OCI-LY1 (cell line): ENCODE data around the gene HOTAIR.

Experiments used
- H2AFZ ChIP-seq: fragments of 200-600 bp; sonication (generic), shearing (Covaris generic); 2 replicates; pipeline ENCODE4 v1.6.0; 2014; ENCODE audit warnings: antibody characterized with exemption, mild to moderate bottlenecking, low read length
- H3F3A ChIP-seq: fragments of 200-600 bp; sonication (generic), shearing (Covaris generic); 2 replicates; pipeline ENCODE4 v1.6.0; 2014; ENCODE audit warnings: mild to moderate bottlenecking, antibody characterized with exemption, low read length, moderate library complexity; ENCODE audit not compliant: insufficient read depth
- H3K27ac ChIP-seq: fragments of 200-600 bp; sonication (generic); 2 replicates; pipeline ENCODE4 v1.5.1; 2014; ENCODE audit warnings: low read length, mixed run types, mild to moderate bottlenecking, low read depth; ENCODE audit not compliant: poor library complexity, severe bottlenecking
- H3K27me3 ChIP-seq: fragments of 200-600 bp; sonication (generic); 2 replicates; pipeline ENCODE4 v1.6.0; 2014; ENCODE audit warnings: antibody characterized with exemption, mild to moderate bottlenecking, low read length, moderate library complexity; ENCODE audit not compliant: insufficient read depth
- H3K36me3 ChIP-seq: fragments of 200-600 bp; sonication (generic); 2 replicates; pipeline ENCODE4 v1.6.1; 2014; ENCODE audit warnings: mild to moderate bottlenecking, antibody characterized with exemption, low read length, moderate library complexity, mixed read lengths; ENCODE audit not compliant: insufficient read depth
- H3K4me1 ChIP-seq: fragments of 200-600 bp; sonication (generic); 2 replicates; pipeline ENCODE4 v1.5.1; 2014; ENCODE audit warnings: mild to moderate bottlenecking, low read length, moderate library complexity; ENCODE audit not compliant: insufficient read depth, severe bottlenecking
- H3K4me2 ChIP-seq: fragments of 200-600 bp; sonication (generic), shearing (Covaris generic); 2 replicates; pipeline ENCODE4 v1.6.1; 2014; ENCODE audit warnings: low read length
- H3K4me3 ChIP-seq: fragments of 200-600 bp; sonication (generic); 2 replicates; pipeline ENCODE4 v1.5.1; 2014; ENCODE audit warnings: low read length, low read depth, mild to moderate bottlenecking, mixed read lengths; ENCODE audit not compliant: poor library complexity, severe bottlenecking
- H3K79me2 ChIP-seq: fragments of 200-600 bp; shearing (Covaris generic); 2 replicates; pipeline ENCODE4 v1.6.1; 2016; ENCODE audit warnings: mixed run types, low read length, mixed read lengths; ENCODE audit not compliant: insufficient read depth
- H3K9ac ChIP-seq: fragments of 200-600 bp; sonication (generic), shearing (Covaris generic); 2 replicates; pipeline ENCODE4 v1.6.1; 2014; ENCODE audit warnings: mild to moderate bottlenecking, low read length, mixed read lengths
- H3K9me2 ChIP-seq: fragments of 200-600 bp; sonication (generic), shearing (Covaris generic); 2 replicates; pipeline ENCODE4 v1.6.1; 2014; ENCODE audit warnings: low read depth, mild to moderate bottlenecking, low read length, mixed read lengths
- H3K9me3 ChIP-seq: fragments of 200-600 bp; shearing (Covaris generic); 2 replicates; pipeline ENCODE4 v1.6.1; 2014; ENCODE audit warnings: low read length, mixed read lengths
- H4K20me1 ChIP-seq: fragments of 200-600 bp; sonication (generic), shearing (Covaris generic); 2 replicates; pipeline ENCODE4 v1.6.0; 2016; ENCODE audit warnings: mild to moderate bottlenecking, low read length; ENCODE audit not compliant: insufficient read depth
- EZH2 ChIP-seq: fragments of 200-600 bp; sonication (generic), shearing (Covaris generic); IDR thresholded peaks from 2 replicates; pipeline ENCODE4 v1.8.0; 2017; ENCODE audit warnings: borderline replicate concordance, mixed run types, mild to moderate bottlenecking, antibody characterized with exemption, low read length, moderate library complexity, mixed read lengths
- TF ChIP-seq, protein P1 (sequence below): fragments of 200-600 bp; sonication (generic), shearing (Covaris generic); IDR thresholded peaks from 2 replicates; pipeline ENCODE4 v1.5.1; 2017; ENCODE audit warnings: mild to moderate bottlenecking, antibody characterized with exemption, low read length, moderate library complexity, mixed read lengths

Gene HOTAIR

DNA sequence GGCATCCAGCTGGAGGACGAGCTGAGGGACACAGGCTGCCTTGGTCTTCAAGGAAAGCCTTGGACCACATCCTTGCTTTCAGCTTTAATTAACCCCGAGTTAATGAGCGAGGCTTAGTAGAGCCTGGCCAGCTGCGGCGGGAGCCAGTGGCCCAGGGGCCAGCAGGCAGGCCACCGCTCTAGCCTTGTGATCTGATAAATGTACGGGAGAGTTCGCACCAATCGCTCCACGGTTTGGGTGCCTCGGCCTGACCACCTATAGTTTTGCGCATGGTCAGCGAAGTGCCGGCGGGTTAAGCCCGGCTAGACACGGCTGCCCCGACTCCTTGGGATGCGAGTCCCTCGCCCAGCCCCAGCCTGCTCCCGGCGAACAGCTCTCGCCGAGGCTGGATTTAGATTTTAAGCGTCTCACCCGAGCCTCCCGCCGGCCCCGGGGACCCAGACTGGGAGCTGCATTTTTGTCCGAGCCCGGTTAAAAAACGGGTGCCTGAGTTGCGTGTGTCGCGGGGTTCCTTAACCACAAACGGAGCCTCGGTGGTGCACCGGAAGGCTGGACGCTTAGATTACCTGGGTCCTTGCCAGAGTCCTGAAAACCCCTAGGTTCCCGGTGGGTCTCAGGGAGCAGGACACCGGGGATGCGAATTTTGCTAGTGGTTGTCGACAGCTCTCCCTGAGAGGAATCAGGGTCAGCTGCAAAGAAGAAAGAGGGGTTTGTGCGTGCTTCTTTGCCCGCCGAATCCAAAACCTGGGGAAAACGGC is 23.0 kb downstream of the HOTAIR start:
- Histone ChIP-seq H3F3A (no peaks in the 10 kb centered on the region), H3K9ac (no peak overlapping the region), H3K4me2 (no peak overlapping the region), H2AFZ (no peak overlapping the region), H4K20me1 (no peaks in the 10 kb centered on the region), H3K9me3 (no peaks in the 10 kb centered on the region), H3K4me3 (no peak overlapping the region), H3K9me2 (no peaks in the 10 kb centered on the region), H3K79me2 (no peaks in the 10 kb centered on the region), H3K4me1 (no peaks in the 10 kb centered on the region), H3K36me3 (no peaks in the 10 kb centered on the region), H3K27ac (no peak overlapping the region), H3K27me3 (no peaks in the 10 kb centered on the region)
- TF ChIP-seq EZH2 = no peak
- TF ChIP-seq, protein P1, sequence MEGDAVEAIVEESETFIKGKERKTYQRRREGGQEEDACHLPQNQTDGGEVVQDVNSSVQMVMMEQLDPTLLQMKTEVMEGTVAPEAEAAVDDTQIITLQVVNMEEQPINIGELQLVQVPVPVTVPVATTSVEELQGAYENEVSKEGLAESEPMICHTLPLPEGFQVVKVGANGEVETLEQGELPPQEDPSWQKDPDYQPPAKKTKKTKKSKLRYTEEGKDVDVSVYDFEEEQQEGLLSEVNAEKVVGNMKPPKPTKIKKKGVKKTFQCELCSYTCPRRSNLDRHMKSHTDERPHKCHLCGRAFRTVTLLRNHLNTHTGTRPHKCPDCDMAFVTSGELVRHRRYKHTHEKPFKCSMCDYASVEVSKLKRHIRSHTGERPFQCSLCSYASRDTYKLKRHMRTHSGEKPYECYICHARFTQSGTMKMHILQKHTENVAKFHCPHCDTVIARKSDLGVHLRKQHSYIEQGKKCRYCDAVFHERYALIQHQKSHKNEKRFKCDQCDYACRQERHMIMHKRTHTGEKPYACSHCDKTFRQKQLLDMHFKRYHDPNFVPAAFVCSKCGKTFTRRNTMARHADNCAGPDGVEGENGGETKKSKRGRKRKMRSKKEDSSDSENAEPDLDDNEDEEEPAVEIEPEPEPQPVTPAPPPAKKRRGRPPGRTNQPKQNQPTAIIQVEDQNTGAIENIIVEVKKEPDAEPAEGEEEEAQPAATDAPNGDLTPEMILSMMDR = no peak

DNA sequence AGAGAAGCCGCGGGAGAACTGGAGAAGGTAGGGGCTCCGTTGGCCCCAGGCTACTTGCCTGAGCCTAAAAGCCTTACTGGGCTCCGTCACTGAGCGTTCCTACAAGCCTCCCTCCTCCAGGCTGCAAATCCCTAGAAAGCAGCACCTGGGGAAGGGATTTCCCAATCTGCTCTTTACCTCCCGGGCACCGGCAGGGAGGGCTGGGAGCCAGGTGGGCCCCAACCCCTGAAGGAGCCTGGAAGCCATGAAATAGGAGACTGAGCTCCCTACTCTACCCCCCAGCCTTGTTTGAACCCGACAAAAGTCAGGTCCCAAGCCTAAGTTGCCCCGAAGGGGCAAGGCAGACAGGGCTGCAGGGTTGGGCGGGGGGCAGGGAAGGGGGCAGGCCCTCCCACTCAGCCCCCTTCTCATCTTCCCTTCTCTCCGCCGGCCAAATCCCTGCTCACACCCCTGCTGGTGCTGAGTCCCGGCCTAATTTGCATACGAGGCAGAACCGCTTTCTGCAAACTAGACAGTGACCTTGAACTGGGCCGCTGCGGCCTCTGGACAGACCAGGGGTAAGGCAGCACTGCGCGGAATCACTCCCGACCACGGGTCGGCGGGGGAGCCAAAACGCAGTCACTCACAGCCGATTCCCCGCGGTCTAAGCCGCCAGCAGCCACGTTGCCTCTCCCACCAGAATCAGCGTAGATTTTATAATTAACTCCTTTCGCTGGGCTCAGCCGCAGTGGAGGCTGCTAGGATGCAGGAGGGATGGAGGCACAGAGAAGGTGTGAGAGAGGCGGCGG is 23.8 kb downstream of the HOTAIR start:
- Histone ChIP-seq H3K36me3 (no peaks in the 10 kb centered on the region), H3F3A (no peaks in the 10 kb centered on the region), H3K4me3 (no peak overlapping the region), H3K4me2 (no peak overlapping the region), H2AFZ (no peak overlapping the region), H3K9me2 (no peaks in the 10 kb centered on the region), H3K27ac (no peak overlapping the region), H3K9ac (no peak overlapping the region), H3K27me3 (no peaks in the 10 kb centered on the region), H3K9me3 (no peaks in the 10 kb centered on the region), H3K79me2 (no peaks in the 10 kb centered on the region), H3K4me1 (no peaks in the 10 kb centered on the region), H4K20me1 (no peaks in the 10 kb centered on the region)
- TF ChIP-seq, protein P1 = no peak
- TF ChIP-seq EZH2 = no peak

DNA sequence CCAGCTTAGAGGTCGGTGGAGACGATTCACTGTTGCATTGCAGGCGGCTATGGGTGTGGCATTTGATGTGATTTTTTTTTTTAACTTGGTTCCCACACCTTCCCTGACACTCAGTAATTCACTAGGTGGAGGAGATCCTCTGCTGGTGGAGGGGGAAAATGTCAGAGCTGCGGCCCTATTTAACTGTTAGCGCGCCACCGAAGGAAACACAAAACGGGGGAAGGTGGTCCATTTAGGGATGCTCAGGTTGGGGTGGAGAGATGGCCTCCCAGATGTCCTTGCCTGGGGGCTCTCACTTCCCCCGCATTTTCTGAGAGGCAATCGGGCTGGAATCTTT is 24.3 kb downstream of the HOTAIR start:
- Histone ChIP-seq H3K79me2 (no peaks in the 10 kb centered on the region), H3K9me2 (no peaks in the 10 kb centered on the region), H3K27me3 (no peaks in the 10 kb centered on the region), H2AFZ (no peak overlapping the region), H3K36me3 (no peaks in the 10 kb centered on the region), H3K4me3 (no peak overlapping the region), H3K4me1 (no peaks in the 10 kb centered on the region), H3K27ac (no peak overlapping the region), H3K4me2 (no peak overlapping the region), H3F3A (no peaks in the 10 kb centered on the region), H3K9ac (no peak overlapping the region), H3K9me3 (no peaks in the 10 kb centered on the region), H4K20me1 (no peaks in the 10 kb centered on the region)
- no peak for TF ChIP-seq EZH2
- TF ChIP-seq, protein P1 = no peak
